Neural cell (in vitro differentiated cells): ENCODE data around the gene ITGA2B.

Experiments used
- CTCF ChIP-seq: fragments of 450-650 bp; IDR thresholded peaks from 2 replicates; pipeline ENCODE4 v1.5.1; 2014; ENCODE audit warnings: antibody characterized with exemption, mild to moderate bottlenecking, moderate library complexity; ENCODE audit not compliant: poor library complexity, severe bottlenecking
- EP300 ChIP-seq: fragments of 450-650 bp; conservative IDR thresholded peaks from 2 replicates; pipeline ENCODE4 v1.6.1; 2014; ENCODE audit warnings: antibody characterized with exemption, mild to moderate bottlenecking, moderate library complexity; ENCODE audit not compliant: poor library complexity, severe bottlenecking
- EZH2 ChIP-seq: fragments of 200-600, 300-800 bp; shearing (Covaris generic), sonication (generic); IDR thresholded peaks from 2 replicates; pipeline ENCODE4 v1.6.1; 2014; ENCODE audit warnings: antibody characterized with exemption, low read length, borderline replicate concordance, mild to moderate bottlenecking; ENCODE audit not compliant: insufficient read depth, poor library complexity, severe bottlenecking
- POLR2AphosphoS5 ChIP-seq: IDR thresholded peaks from 2 replicates; pipeline ENCODE4 v1.6.1; 2012
- TAF1 ChIP-seq: IDR thresholded peaks from 2 replicates; pipeline ENCODE4 v1.6.1; 2012; ENCODE audit warnings: low read depth

DNA sequence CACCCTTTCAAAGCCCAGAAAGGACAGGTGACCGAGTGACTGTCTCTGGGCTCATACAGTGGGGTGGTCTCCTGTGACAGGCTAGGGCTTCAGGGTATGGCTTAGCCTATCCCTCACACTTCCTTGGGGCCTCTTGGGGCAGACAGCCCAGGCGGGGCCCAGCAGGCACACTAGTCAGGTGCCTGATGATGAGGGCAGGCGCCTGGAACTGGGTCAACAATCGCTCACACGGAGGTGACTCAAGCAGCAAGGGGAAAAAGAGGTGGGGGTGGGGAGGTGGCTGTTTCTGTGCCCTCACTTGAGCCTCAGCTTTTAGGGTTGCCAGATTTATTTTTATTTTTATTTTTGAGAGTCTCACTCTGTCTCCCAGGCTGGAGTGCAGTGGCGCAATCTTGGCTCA, 50.7 kb downstream of the ITGA2B start:
- no peak for TF ChIP-seq CTCF
- no peak for TF ChIP-seq EZH2
- TF ChIP-seq POLR2AphosphoS5, result no peak
- TF ChIP-seq EP300, result no peak
- no peak for TF ChIP-seq TAF1
